Osteocyte (in vitro differentiated cells): ENCODE data around the gene MCM10. TPM values are rescaled to one million over a fixed set of nuclear protein-coding genes. Genes with fewer than 3 reads are reported as not detected.

Experiments used
- DNase-seq: peaks from one replicate; pipeline ENCODE4 v3.0.0; 2021; ENCODE audit warnings: mixed read lengths; ENCODE audit not compliant: unreplicated experiment; ENCODE audit errors: extremely low spot score
- H3K27ac Mint-ChIP-seq: one replicate; pipeline ENCODE4 v1.8.0; 2021; ENCODE audit warnings: mild to moderate bottlenecking, mixed read lengths; ENCODE audit not compliant: unreplicated experiment
- H3K27me3 Mint-ChIP-seq: one replicate; pipeline ENCODE4 v1.8.0; 2021; ENCODE audit warnings: mixed read lengths; ENCODE audit not compliant: unreplicated experiment
- H3K36me3 Mint-ChIP-seq: one replicate; pipeline ENCODE4 v1.8.0; 2021; ENCODE audit warnings: mixed read lengths; ENCODE audit not compliant: unreplicated experiment
- H3K4me1 Mint-ChIP-seq: one replicate; pipeline ENCODE4 v1.8.0; 2021; ENCODE audit warnings: mixed read lengths; ENCODE audit not compliant: unreplicated experiment
- H3K4me3 Mint-ChIP-seq: one replicate; pipeline ENCODE4 v1.8.0; 2021; ENCODE audit warnings: mild to moderate bottlenecking, moderate library complexity, mixed read lengths; ENCODE audit not compliant: unreplicated experiment
- H3K9me3 Mint-ChIP-seq: one replicate; pipeline ENCODE4 v1.8.0; 2021; ENCODE audit warnings: mixed read lengths; ENCODE audit not compliant: unreplicated experiment
- long read RNA-seq: library from polyadenylated mRNA; unstranded; transcript quantifications from one replicate; pipeline ENCODE4 v2.0.0, GENCODE V29; 2021
- total RNA-seq: library from RNA; stranded (reverse); gene quantifications from 2 replicates; pipeline ENCODE4 v1.2.1, GENCODE V29; 2021
- TF ChIP-seq, protein P1 (sequence below): fragments of 200-600 bp; sonication (generic); IDR thresholded peaks from 2 replicates; pipeline ENCODE4 v1.5.0; 2021; ENCODE audit warnings: antibody characterized with exemption, mild to moderate bottlenecking, moderate library complexity

Gene MCM10
- total RNA-seq, result 2.5 and 3.7 TPM in 2 replicates
- long read RNA-seq, full-length matches to known transcripts, result 10 of 43 reads
- long read RNA-seq, partial matches to known transcripts, result 30 of 43 reads
- long read RNA-seq, other reads (novel, unspliced or antisense), result 3 of 43 reads

DNA sequence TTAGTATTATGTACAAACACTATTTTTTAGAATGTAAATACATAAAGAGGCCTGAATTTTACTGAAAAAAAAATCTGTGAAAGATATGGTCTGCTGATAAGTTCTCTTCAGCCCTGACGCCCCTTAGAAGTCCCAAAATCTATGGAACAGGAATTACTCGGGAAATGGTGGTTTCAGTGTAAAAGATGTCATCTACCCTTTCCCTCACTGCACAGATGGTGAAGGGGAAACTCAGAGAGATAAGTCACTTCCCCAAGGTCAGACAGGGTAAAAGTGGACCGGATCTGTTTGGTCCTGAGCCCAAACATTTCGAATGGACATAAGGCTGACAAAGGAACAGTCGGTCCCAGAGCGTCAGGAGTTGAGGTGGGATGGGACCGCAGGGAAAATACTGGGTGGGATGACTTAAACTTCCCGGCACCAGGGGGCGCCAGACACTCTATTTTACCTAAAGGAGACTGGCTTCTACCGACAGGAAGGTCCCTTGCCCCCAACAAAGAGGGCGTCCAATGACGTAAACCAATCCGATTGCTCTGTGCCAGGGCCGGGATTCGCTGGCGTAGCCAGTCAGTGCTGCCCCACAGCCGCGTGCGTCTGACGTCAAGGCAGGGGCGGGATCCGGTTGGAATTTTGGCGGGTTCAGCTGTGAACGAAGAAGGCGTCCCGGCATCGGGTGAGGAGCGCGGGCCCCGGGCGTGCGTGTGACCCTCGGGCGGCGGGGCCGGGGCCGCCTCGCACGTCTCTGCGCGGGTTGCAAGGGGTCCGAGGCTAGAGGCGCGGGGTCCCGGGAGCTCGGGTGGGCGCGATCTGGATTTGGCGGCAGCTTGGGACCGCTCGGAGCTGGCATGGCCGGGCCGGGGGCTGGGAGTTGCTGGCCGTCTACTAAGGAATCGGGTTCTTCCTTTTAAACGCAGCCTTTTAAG lies at the start of gene MCM10:
MCM10 (plus strand) TSS at position 625 of the 923 bp plus-strand sequence. CDS start 2,645 bp downstream, outside the sequence.
- H3K27ac Mint-ChIP-seq, result peak within 1 kb of the TSS; percentile 72
- no peaks in the 10 kb centered on the region for H3K36me3 Mint-ChIP-seq
- H3K4me3 Mint-ChIP-seq, result peak within 1 kb of the TSS; percentile 82
- peak; percentile 99 for DNase-seq
- no peaks in the 10 kb centered on the region for H3K27me3 Mint-ChIP-seq
- TF ChIP-seq, protein P1, sequence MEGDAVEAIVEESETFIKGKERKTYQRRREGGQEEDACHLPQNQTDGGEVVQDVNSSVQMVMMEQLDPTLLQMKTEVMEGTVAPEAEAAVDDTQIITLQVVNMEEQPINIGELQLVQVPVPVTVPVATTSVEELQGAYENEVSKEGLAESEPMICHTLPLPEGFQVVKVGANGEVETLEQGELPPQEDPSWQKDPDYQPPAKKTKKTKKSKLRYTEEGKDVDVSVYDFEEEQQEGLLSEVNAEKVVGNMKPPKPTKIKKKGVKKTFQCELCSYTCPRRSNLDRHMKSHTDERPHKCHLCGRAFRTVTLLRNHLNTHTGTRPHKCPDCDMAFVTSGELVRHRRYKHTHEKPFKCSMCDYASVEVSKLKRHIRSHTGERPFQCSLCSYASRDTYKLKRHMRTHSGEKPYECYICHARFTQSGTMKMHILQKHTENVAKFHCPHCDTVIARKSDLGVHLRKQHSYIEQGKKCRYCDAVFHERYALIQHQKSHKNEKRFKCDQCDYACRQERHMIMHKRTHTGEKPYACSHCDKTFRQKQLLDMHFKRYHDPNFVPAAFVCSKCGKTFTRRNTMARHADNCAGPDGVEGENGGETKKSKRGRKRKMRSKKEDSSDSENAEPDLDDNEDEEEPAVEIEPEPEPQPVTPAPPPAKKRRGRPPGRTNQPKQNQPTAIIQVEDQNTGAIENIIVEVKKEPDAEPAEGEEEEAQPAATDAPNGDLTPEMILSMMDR, result peak; percentile 95
- H3K4me1 Mint-ChIP-seq, result peaks cover 16% of the 10 kb centered on the region
- no peaks in the 10 kb centered on the region for H3K9me3 Mint-ChIP-seq

GRCh38 chr10:13113544-13113943 lies 47.8 kb upstream of the MCM10 start:
- H3K27ac Mint-ChIP-seq, result no peak overlapping the region
- peaks cover 55% of the 10 kb centered on the region for H3K36me3 Mint-ChIP-seq
- peaks cover 3% of the 10 kb centered on the region for H3K4me1 Mint-ChIP-seq

GRCh38 chr10:13115832-13116803 lies 45.2 kb upstream of the MCM10 start:
- no peaks in the 10 kb centered on the region for H3K9me3 Mint-ChIP-seq
- TF ChIP-seq, protein P1, result no peak
- H3K27me3 Mint-ChIP-seq, result no peaks in the 10 kb centered on the region
- H3K27ac Mint-ChIP-seq, result no peak overlapping the region
- peaks cover 6% of the 10 kb centered on the region for H3K4me1 Mint-ChIP-seq
- no peak for DNase-seq
- peaks cover 60% of the 10 kb centered on the region for H3K36me3 Mint-ChIP-seq
- H3K4me3 Mint-ChIP-seq, result no peak overlapping the region

More at GRCh38 chr10:13113544-13113943, 47.8 kb upstream of the MCM10 start:
- no peaks in the 10 kb centered on the region for H3K9me3 Mint-ChIP-seq
- TF ChIP-seq, protein P1, result no peak
- no peaks in the 10 kb centered on the region for H3K27me3 Mint-ChIP-seq
- no peak for DNase-seq
- H3K4me3 Mint-ChIP-seq, result no peak overlapping the region

GRCh38 chr10:13117841-13118783 lies 43.2 kb upstream of the MCM10 start:
- DNase-seq, result no peak
- Mint-ChIP-seq H3K36me3 (peaks cover 66% of the 10 kb centered on the region), H3K9me3 (no peaks in the 10 kb centered on the region), H3K4me1 (peaks cover 6% of the 10 kb centered on the region), H3K27me3 (no peaks in the 10 kb centered on the region), H3K4me3 (no peak overlapping the region), H3K27ac (peak overlapping the region; percentile 37)
- TF ChIP-seq, protein P1, result no peak
